A549 (cell line): Measurements from ENCODE around the gene ARID1B. TPM values are rescaled to one million over a fixed set of nuclear protein-coding genes. Genes with fewer than 3 reads are reported as not detected.

Source experiments
- ATAC-seq, 2 experiments: fragments of 200-7000 bp in 1 of 2; fragments of >200 bp in 1 of 2; cut with Nextera tagmentation in 1 of 2; cut with Tn5 transposase in 1 of 2; 3 replicates each; pipeline versions ENCODE4 v1.8.0 to v1.9.1; 2018 to 2020; ENCODE audit warnings: mild to moderate bottlenecking in 1 of 2, moderate library complexity in 1 of 2
- CTCF ChIA-PET: fragments of 300-600 bp; sonication (Branson Sonifier 250); formaldehyde crosslinking; extraction: SDS; loops from one replicate; lab custom pipeline; 2021; ENCODE audit warnings: antibody characterized with exemption, inconsistent platforms; lab: Yijun Ruan, JAX
- POLR2A ChIA-PET: fragments of 350-600 bp; formaldehyde crosslinking; extraction: SDS; loops from one replicate; lab custom pipeline; 2021; ENCODE audit warnings: antibody characterized with exemption, inconsistent platforms; lab: Yijun Ruan, JAX
- DNase-seq, 2 experiments: peaks; one replicate each; pipeline versions ENCODE4 v3.0.0 to v3.0.0-alpha.2; 2011 to 2016; ENCODE audit warnings: low read depth in 1 of 2, low spot score in 1 of 2
- FAIRE-seq: peaks from 2 replicates; lab custom pipeline; 2011; peaks lifted over from hg19 to GRCh38; lab: Jason Lieb, UNC
- H3K27ac ChIP-seq, 2 experiments: fragments of >200 bp; sonication (Bioruptor Twin); formaldehyde crosslinking; 3 replicates each; pipeline ENCODE4 v1.5.1; 2016 to 2017
- H3K4me1 ChIP-seq: fragments of >200 bp; sonication (Bioruptor Twin); formaldehyde crosslinking; 3 replicates; pipeline ENCODE4 v1.6.1; 2016
- H3K4me2 ChIP-seq: fragments of >200 bp; sonication (Bioruptor Twin); formaldehyde crosslinking; 3 replicates; pipeline ENCODE4 v1.6.1; 2016
- H3K4me3 ChIP-seq: fragments of >200 bp; sonication (Bioruptor Twin); formaldehyde crosslinking; 3 replicates; pipeline ENCODE4 v1.5.1; 2016
- H3K9me3 ChIP-seq: fragments of >200 bp; sonication (Bioruptor Twin); formaldehyde crosslinking; 3 replicates; pipeline ENCODE4 v1.6.1; 2016
- ATOH8 ChIP-seq: fragments of 250-450 bp; sonication (Bioruptor Pico); IDR thresholded peaks from 2 replicates; pipeline ENCODE4 v1.5.0; 2020; ENCODE audit warnings: low read depth, mild to moderate bottlenecking, moderate library complexity
- BCL3 ChIP-seq: fragments of >200 bp; sonication (Bioruptor Twin); formaldehyde crosslinking; IDR thresholded peaks from 3 replicates; pipeline ENCODE4 v1.6.1; 2016
- CBX2 ChIP-seq: fragments of 200-600 bp; sonication (generic); IDR thresholded peaks from 2 replicates; pipeline ENCODE4 v1.6.1; 2016; ENCODE audit warnings: low read depth, mild to moderate bottlenecking, borderline replicate concordance
- CHD2 ChIP-seq: fragments of 150-350 bp; IDR thresholded peaks from 2 replicates; pipeline ENCODE4 v1.6.1; 2014; ENCODE audit warnings: low read length; ENCODE audit not compliant: partially characterized antibody
- EP300 ChIP-seq, 2 experiments: fragments of >200 bp; sonication (Bioruptor Twin); formaldehyde crosslinking; IDR thresholded peaks; 2 replicates in 1 of 2; 3 replicates in 1 of 2; pipeline ENCODE4 v1.6.1; 2016 to 2017
- FOSB ChIP-seq: fragments of 250-450 bp; sonication (Bioruptor Pico); IDR thresholded peaks from 2 replicates; pipeline ENCODE4 v1.5.0; 2020; ENCODE audit warnings: mild to moderate bottlenecking, moderate library complexity
- FOSL2 ChIP-seq, 2 experiments: fragments of 450-650 bp in 1 of 2; fragments of >200 bp in 1 of 2; sonication (Bioruptor Twin) in 1 of 2; formaldehyde crosslinking; IDR thresholded peaks; 2 replicates each; pipeline versions ENCODE4 v1.5.0 to v1.6.1; 2016 to 2020; ENCODE audit warnings: mild to moderate bottlenecking in 1 of 2, moderate library complexity in 1 of 2
- FOXS1 ChIP-seq: fragments of 250-450 bp; sonication (Bioruptor Pico); IDR thresholded peaks from 2 replicates; pipeline ENCODE4 v1.5.0; 2020; ENCODE audit warnings: mild to moderate bottlenecking, moderate library complexity
- GATA3 ChIP-seq: IDR thresholded peaks from 2 replicates; pipeline ENCODE4 v1.6.1; 2012; ENCODE audit warnings: borderline replicate concordance
- HMGXB4 ChIP-seq: fragments of 250-450 bp; sonication (Bioruptor Pico); IDR thresholded peaks from 2 replicates; pipeline ENCODE4 v1.5.0; 2021; ENCODE audit warnings: mild to moderate bottlenecking, moderate library complexity, borderline replicate concordance
- HOXB5 ChIP-seq: fragments of 250-450 bp; sonication (Bioruptor Pico); IDR thresholded peaks from 2 replicates; pipeline ENCODE4 v1.5.0; 2020; ENCODE audit warnings: mild to moderate bottlenecking, moderate library complexity
- KDM1A ChIP-seq: fragments of 200-600 bp; sonication (generic); IDR thresholded peaks from 2 replicates; pipeline ENCODE4 v1.6.1; 2016; ENCODE audit warnings: low read depth, mild to moderate bottlenecking
- MAFK ChIP-seq: fragments of 450-650 bp; IDR thresholded peaks from 2 replicates; pipeline ENCODE4 v1.6.1; 2014; ENCODE audit not compliant: partially characterized antibody
- NR3C1 ChIP-seq: fragments of >200 bp; sonication (Bioruptor Twin); formaldehyde crosslinking; IDR thresholded peaks from 3 replicates; pipeline ENCODE4 v1.6.1; 2017
- PHF8 ChIP-seq: fragments of 200-600 bp; sonication (generic); IDR thresholded peaks from 2 replicates; pipeline ENCODE4 v1.6.1; 2016; ENCODE audit warnings: low read depth, mild to moderate bottlenecking, antibody characterized with exemption, moderate library complexity, borderline replicate concordance
- POLR2AphosphoS2 ChIP-seq: conservative IDR thresholded peaks from 2 replicates; pipeline ENCODE4 v1.6.1; 2012; ENCODE audit warnings: low read length, improper control_type of control experiment, inconsistent platforms
- RCOR1 ChIP-seq: fragments of 150-350 bp; IDR thresholded peaks from 2 replicates; pipeline ENCODE4 v1.6.1; 2014; ENCODE audit warnings: antibody characterized with exemption, low read length, low read depth
- TFCP2L1 ChIP-seq: fragments of 250-450 bp; sonication (Bioruptor Pico); IDR thresholded peaks from 2 replicates; pipeline ENCODE4 v1.5.0; 2021; ENCODE audit warnings: mild to moderate bottlenecking
- TP53 ChIP-seq: fragments of 250-450 bp; sonication (Bioruptor Pico); IDR thresholded peaks from 2 replicates; pipeline ENCODE4 v1.5.0; 2021; ENCODE audit warnings: mild to moderate bottlenecking, moderate library complexity
- ZNF302 ChIP-seq: fragments of 250-450 bp; sonication (Bioruptor Pico); IDR thresholded peaks from 2 replicates; pipeline ENCODE4 v1.9.0; 2021; ENCODE audit warnings: inconsistent platforms, mild to moderate bottlenecking, moderate library complexity
- WGBS: methylation state at CpG from one replicate; pipeline ENCODE4 v1.1.6; 2017; ENCODE audit errors: missing lambda C conversion rate; 5-methylcytosine and 5-hydroxymethylcytosine counted together
- polyA plus RNA-seq, 4 experiments: library from polyadenylated mRNA; depleted of rRNA in 3 of 4; stranded (reverse); fragments of >200 nt; fragmentation: RNase III in 1 of 4; extraction: RNeasy Plus Mini Kit Qiagen cat#74134 plus additional on column Dnase treatment in 1 of 4; gene quantifications; 2 replicates in 3 of 4; 3 replicates in 1 of 4; pipeline ENCODE4 v1.2.3, GENCODE V29; 2011 to 2017

ARID1B gene
- polyA plus RNA-seq, 2 of the 4 experiments (the other 2 are of a cell fraction), result 13.5 to 16.3 TPM

GRCh38 chr6:157013649-157014304 lies 236.6 kb downstream of the ARID1B start:
- Histone ChIP-seq H3K4me2 (no peak overlapping the region), H3K4me1 (peaks cover 13% of the 10 kb centered on the region; the same call in 2 of the 3 replicates), H3K9me3 (no peaks in the 10 kb centered on the region), H3K4me3 (no peak overlapping the region)
- ATAC-seq (no peak), DNase-seq (no peak), FAIRE-seq (no peak)
- ChIA-PET CTCF (no interaction called here), POLR2A (no interaction called here)
- TF ChIP-seq MAFK, result peak; percentile 72
- TF ChIP-seq RCOR1, result no peak
- no peak for TF ChIP-seq GATA3
- no peak for TF ChIP-seq HOXB5 (CRISPR knock-in tag)
- TF ChIP-seq, all 56 proteins: peak for 1
- no peak overlapping the region for H3K27ac ChIP-seq
- WGBS, result 84% methylated on average over 7 of the region's 7 CpGs

GRCh38 chr6:157014871-157015270 lies 237.7 kb downstream of the ARID1B start:
- H3K4me1 ChIP-seq, result peaks cover 14% of the 10 kb centered on the region; the same call in 2 of the 3 replicates
- TF ChIP-seq FOSL2 (IDR thresholded peaks at IDR 0.05) (no peak), FOSL2 (CRISPR knock-in tag; IDR thresholded peaks at IDR 0.05) (no peak), PHF8 (no peak), KDM1A (no peak), TFCP2L1 (CRISPR knock-in tag) (no peak), ATOH8 (no peak), HOXB5 (CRISPR knock-in tag) (no peak), BCL3 (no peak)
- DNase-seq (no peak), FAIRE-seq (no peak), ATAC-seq (no peak)
- 84% methylated on average over 7 of the region's 7 CpGs for WGBS
- H3K4me3 ChIP-seq, result no peak overlapping the region
- H3K9me3 ChIP-seq, result no peaks in the 10 kb centered on the region
- H3K4me2 ChIP-seq, result no peak overlapping the region
- CTCF ChIA-PET, result no interaction called here
- POLR2A ChIA-PET, result no interaction called here
- no peak overlapping the region for H3K27ac ChIP-seq

DNA sequence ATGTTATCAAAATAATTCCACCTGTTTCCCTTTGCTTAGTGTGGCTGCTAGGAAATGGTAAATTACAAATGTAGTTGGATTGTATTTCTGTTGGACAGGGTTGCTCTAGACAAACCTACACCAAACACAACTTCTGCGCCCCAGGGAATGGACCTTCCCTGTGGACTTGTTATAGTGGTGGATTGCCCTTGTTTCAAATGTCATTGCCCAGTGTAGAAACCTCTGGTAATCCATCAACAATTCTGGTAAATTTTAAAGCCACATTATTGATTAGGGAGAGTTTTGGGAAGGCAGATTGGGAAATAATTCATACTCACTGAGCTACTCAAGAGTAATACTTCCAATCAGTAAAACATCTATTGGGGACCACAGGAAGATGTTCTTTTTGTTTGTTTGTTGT lies 239.8 kb downstream of the ARID1B start:
- TF ChIP-seq EP300 (IDR thresholded peaks at IDR 0.05) (no peak), PHF8 (no peak), NR3C1 (no peak), TP53 (CRISPR knock-in tag) (no peak), FOSB (CRISPR knock-in tag) (no peak), CBX2 (no peak), FOXS1 (no peak)
- TF ChIP-seq, all 56 proteins: peak for 0
- FAIRE-seq (no peak), DNase-seq (no peak), ATAC-seq (no peak)
- Histone ChIP-seq H3K27ac (no peak overlapping the region), H3K4me1 (peaks cover 18% of the 10 kb centered on the region; the same call in 2 of the 3 replicates), H3K4me2 (no peak overlapping the region), H3K9me3 (no peaks in the 10 kb centered on the region), H3K4me3 (no peak overlapping the region)
- 100% methylated on average over 1 of the region's 1 CpG for WGBS
- ChIA-PET CTCF (no interaction called here), POLR2A (no interaction called here)

DNA sequence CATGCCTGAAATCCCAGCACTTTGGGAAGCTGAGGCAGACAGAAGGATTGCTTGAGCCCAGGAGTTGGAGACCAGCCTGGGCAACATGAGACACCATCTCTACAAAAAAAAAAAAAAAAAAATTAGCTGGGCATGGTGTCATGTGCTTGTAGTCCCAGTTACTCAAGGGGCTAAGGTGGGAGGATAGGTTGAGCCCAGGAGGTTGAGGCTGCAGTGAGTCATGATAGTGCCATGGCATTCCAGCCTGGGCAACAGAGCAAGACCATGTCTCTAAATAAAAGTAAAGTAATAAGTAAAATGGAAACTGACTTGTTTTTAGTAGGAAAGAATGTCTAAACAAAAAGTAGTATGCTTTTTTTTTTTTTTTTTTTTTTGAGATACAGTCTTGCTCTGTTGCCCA lies 240.7 kb downstream of the ARID1B start:
- Histone ChIP-seq H3K27ac (no peak overlapping the region), H3K9me3 (no peaks in the 10 kb centered on the region), H3K4me3 (no peak overlapping the region), H3K4me2 (no peak overlapping the region)
- POLR2A ChIA-PET, result no interaction called here
- DNase-seq, result no peak
- TF ChIP-seq CBX2 (no peak), CHD2 (no peak), HMGXB4 (CRISPR knock-in tag) (no peak), POLR2AphosphoS2 (no peak), ZNF302 (CRISPR knock-in tag) (no peak)
- TF ChIP-seq, all 56 proteins: peak for 0
- ATAC-seq, result no peak
- CTCF ChIA-PET, result no interaction called here
- FAIRE-seq, result no peak
- H3K4me1 ChIP-seq, result peaks cover 22% of the 10 kb centered on the region; the same call in 2 of the 3 replicates
